HCT116 (cell line): Measurements from ENCODE around the gene RACK1. TPM values are rescaled to one million over a fixed set of nuclear protein-coding genes. Genes with fewer than 3 reads are reported as not detected.

ENCODE experiments used
- ATAC-seq: fragments of 200-7000 bp; cut with Tn5 transposase; 2 replicates; pipeline ENCODE4 v1.9.1; 2020; ENCODE audit warnings: mild to moderate bottlenecking, moderate library complexity
- BruUV-seq: library from RNA; stranded (reverse); fragments of 400-500 nt; replicated peaks from 2 replicates; lab custom pipeline; 2021; lab: Mats Ljungman, UMichigan
- CTCF ChIA-PET: fragments of 300-600 bp; sonication (Branson Sonifier 250); formaldehyde crosslinking; loops from one replicate; lab custom pipeline; 2021; ENCODE audit warnings: antibody characterized with exemption; lab: Charles Lee
- POLR2A ChIA-PET: fragments of 300-600, 350-600 bp; sonication (Branson Sonifier 250); formaldehyde crosslinking; loops from one replicate; lab custom pipeline; 2021; ENCODE audit warnings: antibody characterized with exemption; lab: Charles Lee
- RAD21 ChIA-PET, 2 experiments: fragments of 300-600 bp; sonication (Branson Sonifier 250); formaldehyde crosslinking; loops; one replicate each; lab custom pipeline; 2023; ENCODE audit warnings: low total read pairs in 2 of 2; ENCODE audit not compliant: uncharacterized antibody in 2 of 2, unreplicated experiment in 2 of 2, low non-redundant PET in 1 of 2; lab: Charles Lee
- DNase-seq: peaks from one replicate; pipeline ENCODE4 v3.0.0-alpha.2; 2010; ENCODE audit warnings: low read depth, low spot score
- H2AFZ ChIP-seq: fragments of 200-600 bp; shearing (Covaris generic), sonication (generic); 2 replicates; pipeline ENCODE4 v1.6.1; 2017; ENCODE audit warnings: low read depth, mixed run types, mixed read lengths, antibody characterized with exemption, low read length; ENCODE audit not compliant: poor library complexity, severe bottlenecking
- H3K27ac ChIP-seq: 2 replicates; pipeline ENCODE4 v1.5.1; 2012; ENCODE audit warnings: low read depth, low read length
- H3K27me3 ChIP-seq: fragments of 200-600 bp; sonication (generic); 2 replicates; pipeline ENCODE4 v1.6.1; 2016; ENCODE audit warnings: mixed run types, low read length, mixed read lengths; ENCODE audit not compliant: insufficient read depth
- H3K36me3 ChIP-seq, 2 experiments: fragments of 200-500 bp in 1 of 2; fragments of 200-600 bp in 1 of 2; sonication (Bioruptor generic) in 1 of 2; sonication (generic) in 1 of 2; 2 replicates each; pipeline versions ENCODE4 v1.5.1 to v1.6.1; 2014 to 2016; ENCODE audit warnings: low read length in 2 of 2, inconsistent platforms in 1 of 2, mixed read lengths in 1 of 2, mixed run types in 1 of 2; ENCODE audit not compliant: insufficient read depth in 2 of 2, control insufficient read depth in 1 of 2
- H3K4me1 ChIP-seq, 2 experiments: fragments of 200-600 bp in 1 of 2; sonication (generic) in 1 of 2; 2 replicates each; pipeline versions ENCODE4 v1.5.1 to v1.6.1; 2012 to 2017; ENCODE audit warnings: low read length in 2 of 2, inconsistent platforms in 1 of 2, mild to moderate bottlenecking in 1 of 2, mixed read lengths in 1 of 2, mixed run types in 1 of 2, moderate library complexity in 1 of 2; ENCODE audit not compliant: insufficient read depth in 2 of 2, control insufficient read depth in 1 of 2
- H3K4me2 ChIP-seq: fragments of 200-600 bp; sonication (generic); 2 replicates; pipeline ENCODE4 v1.6.1; 2017; ENCODE audit warnings: mixed run types, low read length, mixed read lengths
- H3K4me3 ChIP-seq, 2 experiments: fragments of 200-600 bp in 1 of 2; sonication (generic) in 1 of 2; replicated peaks in 1 of 2; 2 replicates each; pipeline ENCODE4 v1.5.1; 2011 to 2016; ENCODE audit warnings: low read length in 2 of 2, control low read depth in 1 of 2, low read depth in 1 of 2, mild to moderate bottlenecking in 1 of 2, mixed read lengths in 1 of 2, mixed run types in 1 of 2
- H3K79me2 ChIP-seq: fragments of 200-600 bp; sonication (generic); 2 replicates; pipeline ENCODE4 v1.6.1; 2017; ENCODE audit warnings: mild to moderate bottlenecking, mixed run types, low read length, moderate library complexity, mixed read lengths; ENCODE audit not compliant: insufficient read depth
- H3K9ac ChIP-seq: fragments of 200-600 bp; sonication (generic); 2 replicates; pipeline ENCODE4 v1.6.1; 2016; ENCODE audit warnings: low read length, mixed read lengths
- H3K9me2 ChIP-seq: fragments of 200-600 bp; sonication (generic), shearing (Covaris generic); 2 replicates; pipeline ENCODE4 v1.6.1; 2017; ENCODE audit warnings: mixed run types, mild to moderate bottlenecking, moderate library complexity; ENCODE audit not compliant: insufficient read depth
- H3K9me3 ChIP-seq, 2 experiments: fragments of 200-500 bp in 1 of 2; fragments of 200-600 bp in 1 of 2; sonication (Bioruptor generic) in 1 of 2; sonication (generic) in 1 of 2; 2 replicates each; pipeline ENCODE4 v1.6.1; 2014 to 2017; ENCODE audit warnings: low read length in 2 of 2, mixed read lengths in 2 of 2, inconsistent platforms in 1 of 2, low read depth in 1 of 2, mild to moderate bottlenecking in 1 of 2, mixed run types in 1 of 2, moderate library complexity in 1 of 2; ENCODE audit not compliant: control insufficient read depth in 1 of 2, insufficient read depth in 1 of 2
- H4K20me1 ChIP-seq: fragments of 200-600 bp; sonication (generic), shearing (Covaris generic); 2 replicates; pipeline ENCODE4 v1.6.1; 2017; ENCODE audit warnings: mixed run types, mild to moderate bottlenecking, moderate library complexity; ENCODE audit not compliant: insufficient read depth
- CBX3 ChIP-seq: IDR thresholded peaks from 2 replicates; pipeline ENCODE4 v1.6.1; 2012; ENCODE audit warnings: low read depth
- CEBPB ChIP-seq: IDR thresholded peaks from 2 replicates; pipeline ENCODE4 v1.6.1; 2012; ENCODE audit warnings: low read depth
- EZH2 ChIP-seq: fragments of 200-600 bp; sonication (generic); IDR thresholded peaks from 2 replicates; pipeline ENCODE4 v1.6.1; 2017; ENCODE audit warnings: antibody characterized with exemption, mixed run types
- POLR2AphosphoS5 ChIP-seq: IDR thresholded peaks from 2 replicates; pipeline ENCODE4 v1.6.1; 2011; ENCODE audit warnings: mild to moderate bottlenecking, low read depth, low read length, moderate library complexity
- RAD21 ChIP-seq: IDR thresholded peaks from 2 replicates; pipeline ENCODE4 v1.6.1; 2012; ENCODE audit warnings: low read depth, mild to moderate bottlenecking
- TCF7L2 ChIP-seq: IDR thresholded peaks from 2 replicates; pipeline ENCODE4 v1.7.0; 2011; ENCODE audit warnings: borderline replicate concordance, inconsistent platforms; ENCODE audit not compliant: insufficient read depth, insufficient read length; ENCODE audit errors: extremely low read depth
- intact Hi-C: fragments of 100-400 bp; cut with micrococcal nuclease; formaldehyde crosslinking; loops from 2 replicates; pipeline ENCODE4 v1.10.0; 2022
- total RNA-seq: library from RNA; stranded (reverse); gene quantifications from one replicate; pipeline ENCODE4 v1.2.1, GENCODE V29; 2021; ENCODE audit not compliant: unreplicated experiment

The RACK1 gene
- total RNA-seq, 1 experiment from 2014 or later = 2,432 TPM

- ATAC-seq (peak; percentile 20), DNase-seq (no peak)
- Histone ChIP-seq H3K79me2 (peaks cover 28% of the 10 kb centered on the region), H3K4me2 (no peak overlapping the region), H3K9me2 (no peaks in the 10 kb centered on the region), H3K36me3 (peaks cover 33 to 41% of the 10 kb centered on the region in 2 experiments), H2AFZ (no peak overlapping the region), H4K20me1 (peaks cover 32% of the 10 kb centered on the region; the same call in 1 of the 2 replicates), H3K9ac (no peak overlapping the region), H3K4me1 (no peaks in the 10 kb centered on the region), H3K27ac (no peak overlapping the region), H3K27me3 (no peaks in the 10 kb centered on the region), H3K4me3 (no peak overlapping the region), H3K9me3 (no peaks in the 10 kb centered on the region)
- ChIA-PET POLR2A (interaction anchor here (1.2 to 1.9 kb wide), 2 partner anchors 10 kb away, joined by 4 to 11 read pairs; partner anchors contain the start of genes RACK1 and TRIM41), RAD21 (no interaction called here), CTCF (no interaction called here)
- no peak for TF ChIP-seq RAD21
- TF ChIP-seq POLR2AphosphoS5 = 0 out of 2 replicates have a peak, but pooled peaks have one; percentile 8
- BruUV-seq = no TSS peak
- intact Hi-C loops = no loop called here
Measured at GRCh38 chr5:181233801-181234454, 9.8 kb downstream of the RACK1 start.

DNA sequence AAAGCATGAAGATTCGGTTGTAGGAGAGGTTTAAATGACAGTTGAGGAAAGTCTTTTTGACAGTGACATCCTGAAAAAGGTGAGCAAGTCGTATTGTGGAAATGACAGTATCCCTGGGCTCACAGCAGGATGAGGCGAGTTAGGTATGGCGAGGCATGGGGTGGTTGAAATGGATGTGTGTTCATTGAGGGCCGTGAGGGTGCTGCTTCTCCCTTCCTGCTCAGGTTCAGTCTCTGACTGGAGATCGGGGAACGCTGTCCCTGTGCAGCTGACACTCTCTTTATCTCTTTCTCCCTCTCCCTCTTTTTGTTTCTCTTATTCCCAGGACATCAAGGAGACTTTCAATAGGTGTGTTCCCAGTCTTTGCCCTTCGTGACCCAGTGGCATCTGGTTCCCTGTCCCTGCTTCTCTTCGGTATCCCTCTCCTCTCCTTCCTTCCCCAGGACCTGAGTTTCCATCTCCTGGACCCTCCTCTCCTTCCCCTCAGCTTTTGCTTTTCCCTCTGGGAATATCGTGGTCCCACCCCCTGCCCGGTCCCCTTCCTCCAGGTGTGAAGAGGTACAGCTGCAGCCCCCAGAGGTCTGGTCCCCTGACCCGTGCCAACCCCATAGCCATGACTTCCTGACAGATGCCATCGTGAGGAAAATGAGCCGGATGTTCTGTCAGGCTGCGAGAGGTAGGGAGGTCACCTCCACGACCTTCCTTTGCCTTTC, 10.5 kb downstream of the RACK1 start:
- BruUV-seq = no TSS peak
- H3K4me2 ChIP-seq = no peak overlapping the region
- no peak overlapping the region for H3K4me3 ChIP-seq
- H3K79me2 ChIP-seq = peaks cover 23% of the 10 kb centered on the region
- H3K9ac ChIP-seq = no peak overlapping the region
- ChIA-PET RAD21 (no interaction called here), POLR2A (interaction anchor here (0.7 kb wide), 2 partner anchors 10 to 11 kb away, joined by 3 read pairs; partner anchors contain the start of gene RACK1), CTCF (no interaction called here)
- H3K27me3 ChIP-seq = no peaks in the 10 kb centered on the region
- DNase-seq (no peak), ATAC-seq (no peak)
- intact Hi-C loops = no loop called here
- H4K20me1 ChIP-seq = peaks cover 25% of the 10 kb centered on the region; the same call in 1 of the 2 replicates
- no peaks in the 10 kb centered on the region for H3K9me2 ChIP-seq
- 0 out of 2 replicates have a peak overlapping the region, but pooled peaks have one; percentile 4 for H3K27ac ChIP-seq
- H3K9me3 ChIP-seq = no peaks in the 10 kb centered on the region
- TF ChIP-seq CBX3 (no peak), TCF7L2 (no peak), EZH2 (no peak), POLR2AphosphoS5 (0 out of 2 replicates have a peak, but pooled peaks have one; percentile 23), CEBPB (no peak), RAD21 (no peak)
- H2AFZ ChIP-seq = no peak overlapping the region
- H3K36me3 ChIP-seq = peaks cover 27 to 34% of the 10 kb centered on the region in 2 experiments
- H3K4me1 ChIP-seq = no peaks in the 10 kb centered on the region
